NCI-H2081 (cell line): ENCODE measurements around the gene MUC6.

Experiments used
- DNase-seq, 2 experiments: peaks; one replicate each; lab custom pipeline; 2025; lab: John Stamatoyannopoulos, UW

The MUC6 gene

DNA sequence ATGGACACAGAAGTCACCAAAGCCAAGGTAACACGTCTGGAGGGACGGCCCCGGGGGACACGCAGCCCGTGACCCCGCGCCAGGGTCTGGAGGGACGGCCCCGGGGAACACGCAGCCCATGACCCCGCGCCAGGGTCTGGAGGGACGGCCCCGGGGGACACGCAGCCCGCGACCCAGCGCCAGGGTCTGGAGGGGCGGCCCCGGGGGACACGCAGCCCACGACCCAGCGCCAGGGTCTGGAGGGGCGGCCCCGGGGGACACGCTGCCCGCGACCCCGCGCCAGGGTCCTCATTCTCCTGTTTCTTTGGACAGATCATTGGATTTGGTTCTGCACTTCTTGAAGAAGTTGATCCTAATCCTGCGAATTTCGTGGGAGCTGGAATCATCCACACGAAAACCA, 27.1 kb downstream of the MUC6 start:
- DNase-seq = no peak

DNA sequence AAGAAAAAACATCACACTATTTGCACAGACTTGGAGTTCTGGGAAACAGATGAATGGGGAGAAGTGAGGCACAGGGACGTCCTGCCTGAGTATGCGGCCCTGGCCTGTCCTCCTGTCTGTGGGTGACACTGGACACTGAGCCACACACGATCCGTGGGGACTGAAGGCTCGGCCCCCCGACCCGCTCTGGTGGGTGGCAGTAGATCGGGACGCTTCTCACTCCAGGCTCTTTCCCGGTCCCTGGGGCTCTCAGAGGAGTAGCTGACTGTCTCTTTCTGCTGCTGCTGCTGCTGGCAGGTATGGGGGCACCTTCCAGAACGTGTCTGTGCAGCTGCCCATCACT, 27.7 kb downstream of the MUC6 start:
- no peak for DNase-seq

DNA sequence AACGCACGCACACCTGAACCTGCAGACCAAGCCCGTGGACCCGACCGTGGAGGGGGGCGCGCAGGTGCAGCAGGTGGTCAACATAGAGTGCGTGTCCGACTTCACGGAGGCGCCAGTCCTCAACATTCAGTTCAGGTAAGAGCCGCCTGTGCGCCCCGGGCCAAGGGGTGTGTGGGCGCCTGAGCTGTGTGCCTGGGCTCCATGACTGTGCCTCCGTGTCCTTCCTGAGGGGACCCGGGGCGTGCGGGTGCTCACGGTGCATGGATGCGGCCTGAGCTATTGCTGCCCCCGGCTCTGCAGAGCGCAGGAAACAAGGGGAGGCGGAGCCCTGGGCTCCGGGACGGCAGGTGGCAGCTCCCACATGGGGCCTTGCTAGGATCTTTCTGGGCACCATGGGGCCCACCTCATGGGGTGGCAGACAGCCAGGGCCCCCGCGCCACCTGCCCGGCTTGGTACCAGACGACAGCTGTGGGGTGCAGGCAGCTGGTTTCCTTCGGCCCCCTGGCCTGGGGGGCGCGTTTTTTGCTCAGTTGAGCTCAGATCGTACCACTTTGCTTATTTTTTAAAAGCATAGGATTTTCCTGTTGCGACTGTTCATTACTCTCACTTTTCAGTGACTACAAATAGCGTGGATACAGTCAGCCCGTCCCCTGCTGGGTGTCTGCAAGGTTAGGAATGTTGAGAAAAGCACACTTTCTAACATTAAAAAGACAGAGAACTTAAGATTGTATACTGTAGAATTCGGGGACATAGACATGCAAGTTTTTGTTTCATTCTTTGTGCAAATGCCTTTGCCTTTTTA, 28.3 kb downstream of the MUC6 start:
- peak; percentile 64 to 90 for DNase-seq

DNA sequence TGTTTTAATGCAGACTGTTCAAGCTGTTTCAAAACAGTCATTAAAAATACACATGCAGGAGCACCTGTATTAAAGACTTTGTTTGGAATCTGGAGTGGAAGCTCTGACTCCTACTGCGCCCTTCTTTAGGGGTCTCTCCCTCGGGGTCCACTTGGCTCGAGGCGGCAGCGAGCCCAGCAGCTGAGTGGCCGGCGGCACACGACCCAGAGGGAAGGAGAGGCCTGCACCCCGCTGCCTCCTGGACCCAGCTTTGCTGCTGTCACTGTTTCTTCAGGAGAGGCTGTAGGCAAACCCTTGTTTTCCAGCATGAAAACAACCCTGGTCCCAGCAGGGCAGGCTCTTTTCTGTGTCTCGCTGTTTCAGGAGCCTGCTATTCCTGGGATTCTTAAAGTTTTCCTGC, 29.2 kb downstream of the MUC6 start:
- no peak for DNase-seq

DNA sequence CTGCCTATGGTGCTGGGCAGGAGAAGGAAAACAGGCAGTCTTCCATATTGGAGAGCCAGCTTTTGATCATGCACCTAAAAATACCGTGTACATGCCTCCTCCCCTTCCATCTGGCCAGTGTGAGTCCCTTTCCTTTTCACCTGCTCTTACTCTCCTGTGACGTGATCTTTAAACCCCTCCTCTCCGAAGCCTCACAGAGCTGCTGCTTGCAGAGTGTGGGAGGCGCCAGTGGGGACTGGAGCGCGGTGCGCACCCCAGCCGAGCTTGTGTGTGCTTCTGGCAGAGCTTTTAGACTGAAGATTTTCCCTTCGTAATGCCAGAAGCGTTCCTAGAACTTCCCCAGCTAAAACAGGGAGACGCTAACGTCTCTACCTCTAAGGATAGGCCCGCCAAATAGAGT, 29.8 kb downstream of the MUC6 start:
- peak; percentile 86 to 93 for DNase-seq

DNA sequence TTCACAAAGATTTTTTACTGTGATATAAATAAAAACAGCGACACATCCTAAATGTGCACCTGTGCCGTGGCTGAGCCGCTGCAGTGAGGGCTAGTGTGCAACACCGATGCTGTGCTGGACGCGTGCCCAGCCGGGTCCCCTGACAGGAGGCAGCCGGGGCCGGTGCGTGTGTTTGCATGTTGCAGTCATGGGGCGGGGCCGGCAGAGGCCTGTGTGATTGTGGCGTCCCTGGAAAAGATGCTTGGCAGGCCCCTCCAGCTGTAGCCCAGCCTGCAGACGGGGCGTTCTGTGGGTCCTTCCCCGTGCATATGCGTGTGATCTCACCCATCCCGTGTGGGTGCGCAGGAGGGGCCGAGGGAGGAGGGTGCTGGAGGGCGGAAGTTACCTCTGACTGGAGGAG, 30.6 kb downstream of the MUC6 start:
- peak; percentile 95 for DNase-seq

- no peak for DNase-seq
Measured at GRCh38 chr11:1003159-1003558, 33.4 kb downstream of the MUC6 start.

- DNase-seq = no peak
Measured at GRCh38 chr11:1002406-1002984, 34.0 kb downstream of the MUC6 start.

DNA sequence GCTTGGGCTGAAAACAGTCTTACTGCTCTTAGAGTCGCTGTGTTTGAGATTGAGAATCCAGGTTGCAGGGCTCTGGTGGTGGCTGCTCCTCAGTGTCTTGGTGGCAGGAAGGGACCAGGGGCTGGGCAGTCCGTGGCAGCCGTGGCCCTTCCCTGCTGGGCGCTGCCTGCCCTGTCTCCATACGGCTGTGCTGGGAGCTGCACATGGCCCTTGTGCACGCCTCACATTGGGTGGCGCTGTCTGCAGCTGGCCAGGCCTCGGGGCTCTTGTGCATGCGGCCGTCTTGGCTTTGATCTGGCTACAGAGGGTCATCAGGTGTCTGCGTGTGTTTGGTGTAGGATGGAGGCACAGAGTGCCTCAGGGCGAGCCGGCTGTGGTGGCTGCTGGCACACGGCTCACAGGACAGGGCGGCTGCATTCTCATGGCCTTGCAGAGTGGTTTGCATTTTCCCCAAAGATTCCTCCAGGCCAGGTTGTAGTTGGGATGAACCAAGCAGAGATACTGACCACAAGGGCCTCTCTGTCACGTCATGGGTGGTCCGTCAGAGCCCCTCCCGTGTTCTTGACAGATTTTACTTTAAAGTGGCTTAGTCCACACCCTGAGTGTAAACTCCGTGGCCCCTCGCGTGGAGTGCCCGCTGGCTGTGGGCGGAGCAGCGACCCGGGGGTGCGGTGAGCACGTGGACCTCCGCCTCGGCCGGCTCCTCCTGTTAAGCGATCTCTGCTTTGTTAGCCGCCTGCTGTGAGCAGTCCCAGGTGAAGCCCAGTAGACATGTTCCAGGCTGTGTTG, 34.7 kb downstream of the MUC6 start:
- no peak for DNase-seq

DNA sequence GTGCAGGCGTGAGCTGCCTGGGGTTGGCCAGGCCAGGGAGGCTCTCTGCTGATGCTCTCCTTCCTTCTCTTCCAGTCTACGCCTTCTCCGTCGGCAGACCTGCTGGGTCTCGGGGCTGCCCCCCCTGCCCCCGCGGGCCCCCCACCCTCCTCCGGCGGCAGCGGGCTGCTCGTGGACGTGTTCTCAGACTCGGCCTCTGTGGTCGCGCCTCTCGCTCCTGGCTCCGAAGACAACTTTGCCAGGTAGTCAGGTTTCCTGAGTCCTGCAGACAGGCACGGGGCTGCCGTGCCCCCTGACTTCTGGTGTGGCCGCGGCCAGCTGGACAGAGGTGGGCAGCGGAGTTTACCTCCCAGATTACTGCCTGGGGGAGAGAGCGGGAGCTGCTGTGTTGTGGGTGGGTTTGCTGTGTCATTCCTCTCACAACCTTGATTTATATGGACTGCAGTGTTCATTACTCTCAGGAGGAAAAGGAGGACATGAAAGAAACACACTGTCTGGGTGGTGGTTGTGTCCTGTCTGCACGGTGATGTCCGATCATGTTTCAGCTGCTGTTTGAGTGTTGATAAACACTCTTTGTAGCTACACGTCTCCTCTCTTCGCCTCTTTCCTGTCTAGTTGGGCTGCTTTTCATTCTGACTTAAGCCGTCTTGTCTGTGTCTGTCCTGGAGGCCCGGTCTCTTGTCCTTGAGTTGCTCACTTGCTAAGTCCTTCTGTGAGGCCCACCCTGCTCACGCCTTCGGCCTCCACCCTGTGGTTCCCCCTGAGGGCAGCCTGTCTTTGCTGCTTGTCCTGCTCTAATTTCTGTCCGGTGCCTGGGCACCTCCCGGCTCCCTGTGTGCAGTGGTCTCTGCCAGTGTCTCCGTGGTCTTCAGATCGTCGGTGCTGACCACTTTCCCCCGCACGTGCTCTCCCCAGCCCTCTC, 35.9 kb downstream of the MUC6 start:
- no peak for DNase-seq

- no peak for DNase-seq
Measured at GRCh38 chr11:999009-999408, 37.5 kb downstream of the MUC6 start.

DNA sequence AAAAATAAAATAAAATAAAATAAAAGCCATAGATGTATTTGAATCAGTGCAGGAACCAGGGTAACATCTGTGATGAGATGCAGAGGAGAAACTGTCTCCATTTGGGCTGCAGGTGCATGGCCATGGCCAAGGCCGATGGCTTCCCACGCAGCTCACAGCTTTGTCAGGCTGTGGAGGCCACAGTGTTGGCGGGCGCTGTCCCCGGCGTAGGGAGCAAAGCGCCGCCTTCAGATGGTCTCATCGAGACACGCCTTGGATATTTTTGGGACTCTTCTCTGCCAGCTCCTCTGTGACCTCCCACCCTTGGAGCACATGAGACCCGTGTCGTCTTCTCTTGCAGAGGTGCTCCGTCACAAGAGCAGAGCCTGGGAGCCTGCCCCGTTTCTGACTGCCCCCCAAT, 38.6 kb downstream of the MUC6 start:
- DNase-seq = no peak

GRCh38 chr11:996681-997080, 39.8 kb downstream of the MUC6 start:
- no peak for DNase-seq

- DNase-seq = peak; percentile 30 to 40
Measured at GRCh38 chr11:995752-996420, 40.6 kb downstream of the MUC6 start.

DNA sequence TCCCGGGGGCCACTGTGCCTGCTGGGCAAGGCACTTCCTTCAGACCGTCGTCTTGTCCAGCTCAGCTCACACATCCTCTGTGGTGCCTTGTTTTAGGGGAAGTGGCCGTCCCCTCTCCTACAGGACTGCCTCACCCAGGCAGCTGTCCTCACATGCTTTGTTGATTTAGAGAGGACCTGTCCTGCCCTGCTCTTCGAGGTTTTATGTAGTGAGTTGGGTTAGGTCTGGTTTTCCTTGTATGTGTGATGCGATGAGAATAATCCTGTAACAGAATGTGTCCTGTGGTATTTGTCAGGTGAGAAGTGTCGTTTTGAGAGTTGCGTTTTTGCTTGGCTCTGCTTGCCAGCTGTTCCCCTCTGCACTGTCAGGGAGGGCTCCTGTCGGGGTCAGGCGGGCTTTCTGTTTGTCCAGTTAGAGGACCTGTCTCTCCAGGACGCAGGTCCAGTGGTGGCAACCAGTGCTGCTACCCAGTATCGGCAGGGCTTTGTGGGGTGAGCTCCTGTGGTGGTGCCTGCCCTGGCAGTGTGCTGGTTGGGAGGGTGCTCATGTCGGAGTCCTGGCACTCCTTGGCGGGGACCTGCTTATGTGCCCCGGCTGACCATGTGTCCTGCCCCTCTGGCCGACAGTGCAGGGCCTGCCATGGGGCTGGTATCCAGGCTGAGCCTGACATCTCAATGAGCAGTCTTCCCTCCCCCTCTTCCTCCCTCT, 41.3 kb downstream of the MUC6 start:
- no peak for DNase-seq

DNA sequence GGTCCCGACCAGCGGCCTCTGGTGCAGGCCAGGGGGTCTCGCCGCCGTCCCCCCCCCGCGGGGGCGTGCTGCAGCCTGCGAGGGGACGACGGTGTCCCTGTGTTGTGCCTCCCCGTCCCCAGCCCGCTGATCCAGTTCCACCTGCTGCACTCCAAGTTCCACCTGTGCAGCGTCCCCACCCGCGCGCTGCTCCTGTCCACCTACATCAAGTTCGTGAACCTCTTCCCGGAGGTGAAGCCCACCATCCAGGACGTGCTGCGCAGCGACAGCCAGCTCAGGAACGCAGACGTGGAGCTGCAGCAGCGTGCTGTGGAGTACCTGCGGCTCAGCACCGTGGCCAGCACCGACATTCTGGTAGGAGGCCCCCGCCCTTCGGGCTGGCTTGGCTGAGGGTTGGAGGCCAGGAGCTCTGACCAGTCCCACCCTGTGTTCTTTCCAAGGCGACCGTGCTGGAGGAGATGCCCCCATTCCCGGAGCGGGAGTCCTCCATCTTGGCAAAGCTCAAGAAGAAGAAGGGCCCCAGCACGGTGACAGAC, 42.8 kb downstream of the MUC6 start:
- no peak for DNase-seq

- DNase-seq = no peak
Measured at GRCh38 chr11:992577-992976, 43.9 kb downstream of the MUC6 start.

GRCh38 chr11:991711-992307, 44.7 kb downstream of the MUC6 start:
- no peak for DNase-seq

DNA sequence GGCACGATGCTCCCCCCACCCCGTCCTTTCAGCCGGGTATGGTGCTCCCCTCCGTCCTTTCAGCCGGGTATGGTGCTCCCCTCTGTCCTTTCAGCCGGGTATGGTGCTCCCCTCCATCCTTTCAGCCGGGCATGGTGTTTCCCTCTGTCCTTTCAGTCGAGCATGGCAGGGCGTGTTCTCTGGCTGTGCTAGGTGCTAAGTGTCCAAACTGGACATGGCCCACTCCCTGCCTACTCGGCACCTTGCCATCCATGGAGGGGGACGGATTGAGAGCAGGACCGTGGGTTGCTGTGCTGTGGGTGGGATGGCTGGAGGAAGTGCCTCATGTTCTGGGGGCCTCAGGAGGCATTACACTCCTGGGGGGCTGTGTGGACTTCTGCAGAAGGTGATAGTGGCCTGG, 45.5 kb downstream of the MUC6 start:
- DNase-seq = no peak

DNA sequence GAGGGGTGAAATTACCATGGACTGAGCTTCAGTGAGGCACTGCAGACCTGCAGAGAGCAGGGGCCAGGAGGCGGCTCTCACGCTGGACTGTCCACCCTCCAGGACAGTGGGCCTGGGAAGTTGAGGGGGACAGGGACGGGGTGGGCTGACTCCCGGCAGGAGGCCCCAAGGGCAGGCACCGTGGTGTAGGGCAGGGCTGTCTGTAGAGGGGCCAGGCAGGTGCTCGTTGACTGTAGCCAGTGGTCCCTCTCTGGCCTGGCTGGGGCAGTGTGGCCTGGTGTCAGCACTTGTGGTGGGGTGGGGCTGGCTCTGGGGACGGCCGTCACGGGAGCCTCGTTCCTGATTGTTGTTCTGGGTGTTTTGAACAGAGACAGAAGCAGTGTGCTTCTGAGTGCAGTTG, 46.4 kb downstream of the MUC6 start:
- DNase-seq = no peak
